Choroid plexus epithelial cell (primary cell): ENCODE data around the gene PPP1R3G.
A peak's percentile ranks its signal among the peaks of the same experiment; 100 is the strongest.

Experiments used
- DNase-seq: peaks from one replicate; pipeline ENCODE4 v3.0.0-alpha.2; 2010; ENCODE audit warnings: low read depth
- H3K4me3 ChIP-seq: 2 replicates; pipeline ENCODE4 v1.5.1; 2011; ENCODE audit warnings: low read depth, mild to moderate bottlenecking, control low read depth, low read length, moderate library complexity
- CTCF ChIP-seq: conservative IDR thresholded peaks from 2 replicates; pipeline ENCODE4 v1.5.1; 2011; ENCODE audit warnings: low read depth, mild to moderate bottlenecking, control low read depth, inconsistent platforms, low read length, moderate library complexity

PPP1R3G gene

GRCh38 chr6:5080574-5080973, 4.6 kb upstream of the PPP1R3G start:
- H3K4me3 ChIP-seq, result no peak overlapping the region
- no peak for TF ChIP-seq CTCF

DNA sequence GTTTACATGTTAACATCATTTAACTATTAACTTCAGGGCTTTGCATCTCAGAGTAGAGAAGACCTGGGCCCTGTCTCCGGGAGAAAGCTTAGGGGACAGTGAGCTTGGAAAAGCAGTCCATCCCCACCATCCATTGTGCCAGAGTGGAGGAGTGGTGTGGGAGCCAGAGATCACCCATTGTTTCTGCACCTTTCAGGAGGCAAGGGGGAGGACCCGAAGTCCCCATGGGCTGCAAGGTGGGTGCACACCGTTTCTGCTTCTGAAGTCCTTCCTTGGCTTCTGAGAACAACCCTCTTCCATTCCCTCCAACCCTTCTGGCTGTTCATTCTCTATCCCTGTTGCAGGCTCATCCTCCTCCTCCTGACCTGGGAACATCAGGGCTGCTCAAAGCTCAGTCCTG, 4.0 kb upstream of the PPP1R3G start:
- no peak for TF ChIP-seq CTCF
- DNase-seq, result no peak
- no peak overlapping the region for H3K4me3 ChIP-seq

More at GRCh38 chr6:5080574-5080973, 4.6 kb upstream of the PPP1R3G start:
- DNase-seq, result no peak

DNA sequence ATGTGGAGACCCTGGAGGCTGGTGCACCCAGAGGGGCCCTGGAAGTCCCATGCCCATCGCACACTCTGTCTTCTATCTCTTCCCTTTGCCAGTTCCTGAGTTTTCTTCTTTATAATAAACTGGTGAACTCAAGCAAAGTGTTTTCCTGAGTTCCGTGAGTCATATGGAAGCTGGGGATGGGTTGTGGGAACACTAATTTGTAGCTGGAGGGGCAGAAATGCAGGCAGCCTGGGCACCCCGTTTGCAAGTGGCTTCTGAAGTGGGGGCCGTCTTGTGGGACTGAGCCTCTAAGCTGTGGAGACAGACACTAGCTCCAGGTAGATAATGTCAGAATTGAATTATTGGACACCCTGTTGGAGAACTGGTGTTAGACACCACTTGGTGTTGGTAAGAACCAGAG, 3.2 kb upstream of the PPP1R3G start:
- no peak overlapping the region for H3K4me3 ChIP-seq
- no peak for DNase-seq
- no peak for TF ChIP-seq CTCF

- no peak for TF ChIP-seq CTCF
- peak; percentile 51 for DNase-seq
- no peak overlapping the region for H3K4me3 ChIP-seq
Measured at GRCh38 chr6:5082487-5083306, 2.4 kb upstream of the PPP1R3G start.

DNA sequence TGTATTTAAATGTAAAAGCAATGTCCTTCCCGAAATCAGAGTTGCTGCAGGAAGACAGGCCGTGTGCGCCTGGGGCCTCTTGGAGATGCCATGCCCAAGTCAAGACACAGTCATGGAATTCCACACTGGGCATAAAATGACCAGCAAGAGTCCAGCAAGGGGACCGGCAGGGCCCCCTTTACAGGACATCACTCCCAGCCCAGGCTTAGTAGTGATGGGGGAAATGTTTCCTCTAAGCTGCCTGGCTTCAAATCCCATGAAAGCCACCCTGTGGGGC, 1.9 kb upstream of the PPP1R3G start:
- no peak for DNase-seq
- no peak for TF ChIP-seq CTCF
- no peak overlapping the region for H3K4me3 ChIP-seq

- H3K4me3 ChIP-seq, result peak overlapping the region; percentile 60
- no peak for TF ChIP-seq CTCF
- DNase-seq, result no peak
Measured at GRCh38 chr6:5083813-5084359, 1.3 kb upstream of the PPP1R3G start.

DNA sequence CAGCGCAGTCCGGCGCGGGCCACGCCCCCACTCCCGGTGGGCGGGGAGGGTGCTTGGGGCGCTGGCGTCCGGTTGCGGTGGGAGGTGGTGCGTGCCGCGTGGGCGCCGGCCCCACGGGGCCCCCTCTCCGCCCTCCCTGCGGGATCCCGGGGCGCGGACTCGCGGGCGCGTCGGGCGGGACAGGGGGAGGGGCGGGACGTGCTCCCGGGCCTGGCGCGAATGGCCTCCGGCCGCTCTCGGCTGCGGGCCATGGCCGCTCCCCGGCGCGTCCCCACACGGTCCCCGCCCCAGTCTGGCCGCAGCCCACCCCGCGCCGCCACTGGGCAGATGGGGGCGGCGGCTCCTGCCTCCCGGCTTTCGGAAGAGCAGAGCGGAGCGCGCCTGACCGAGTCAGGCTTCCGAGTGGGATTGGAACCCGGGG, 771 bp upstream of the PPP1R3G start:
- peak; percentile 7 for DNase-seq
- peak overlapping the region; percentile 60 for H3K4me3 ChIP-seq
- no peak for TF ChIP-seq CTCF
